ENCODE data around the gene ZNF488.

GRCh38 chr10:47363781-47364180, 20.3 kb downstream of the ZNF488 start:
- no peak for TF ChIP-seq POLR2AphosphoS5 (IDR thresholded peaks at IDR 0.05; ENCODE audit: borderline replicate concordance, low read depth, low read length)
- TF ChIP-seq EZH2 (IDR thresholded peaks at IDR 0.05), result no peak
- no peak for TF ChIP-seq FOXP2 (optimal IDR thresholded peaks at IDR 0.05; ENCODE audit: control extremely low read depth, extremely low read length, insufficient read depth)

All from SK-N-MC (cell line).